ENCODE data around the gene DOK4.
"Not testable (repeated sequence)": the region's sequence is repeated elsewhere in the genome, so short reads cannot be mapped to it uniquely, and the experiment has no call there.

The DOK4 gene

GRCh38 chr16:57446531-57447185 lies 39.6 kb downstream of the DOK4 start:
- DNase-seq (ENCODE audit: low read depth), result no peak

DNA sequence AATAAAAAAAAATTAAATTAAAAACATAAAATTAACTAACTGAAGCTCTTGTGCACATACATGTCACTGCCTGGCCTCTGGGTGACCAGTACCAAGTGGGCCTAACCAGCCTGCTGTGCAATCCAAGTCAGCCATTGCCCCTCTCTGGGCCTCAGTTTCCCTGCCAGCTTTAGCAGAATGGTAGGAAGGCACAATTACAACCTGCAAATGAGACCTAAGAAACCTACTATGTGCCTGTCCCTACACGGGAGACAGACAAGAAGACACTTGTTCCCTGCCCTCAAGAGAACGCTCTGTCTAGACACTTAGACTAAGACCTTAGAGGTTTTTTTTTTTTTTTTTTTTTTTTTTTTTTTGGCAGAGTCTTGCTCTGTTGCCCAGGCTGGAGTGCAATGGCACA lies 40.8 kb downstream of the DOK4 start:
- DNase-seq (ENCODE audit: low read depth), result no peak

GRCh38 chr16:57444711-57445110 lies 41.6 kb downstream of the DOK4 start:
- no peak for DNase-seq (ENCODE audit: low read depth)

- DNase-seq (ENCODE audit: low read depth), result not testable (repeated sequence)
Observed at GRCh38 chr16:57440551-57440950, 45.7 kb downstream of the DOK4 start.

DNA sequence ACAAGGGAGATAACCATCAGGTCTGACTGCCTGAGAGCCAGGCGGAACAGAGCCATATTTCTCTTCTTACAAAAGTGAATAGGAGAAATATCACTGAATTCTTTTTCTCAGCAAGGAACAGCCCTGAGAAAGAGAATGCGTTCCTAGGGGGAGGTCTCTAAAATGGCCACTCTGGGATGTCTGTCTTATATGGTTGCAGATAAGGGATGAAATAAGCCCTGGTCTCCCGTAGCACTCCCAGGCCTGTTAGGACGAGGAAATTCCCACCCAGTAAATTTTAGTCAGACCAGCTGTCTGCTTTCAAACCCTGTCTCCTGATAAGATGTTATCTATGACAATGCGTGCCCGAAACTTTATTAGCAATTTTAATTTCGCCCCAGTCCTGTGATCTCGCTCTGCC lies 46.3 kb downstream of the DOK4 start:
- DNase-seq (ENCODE audit: low read depth), result not testable (repeated sequence)

- DNase-seq (ENCODE audit: low read depth), result no peak
Observed at GRCh38 chr16:57435838-57436237, 50.5 kb downstream of the DOK4 start.

GRCh38 chr16:57434003-57434402 lies 52.3 kb downstream of the DOK4 start:
- DNase-seq (ENCODE audit: low read depth), result no peak

- no peak for DNase-seq (ENCODE audit: low read depth)
Observed at GRCh38 chr16:57432989-57433388, 53.3 kb downstream of the DOK4 start.

- DNase-seq (ENCODE audit: low read depth), result no peak
Observed at GRCh38 chr16:57432505-57432904, 53.8 kb downstream of the DOK4 start.

GRCh38 chr16:57430955-57431354 lies 55.3 kb downstream of the DOK4 start:
- no peak for DNase-seq (ENCODE audit: low read depth)

DNA sequence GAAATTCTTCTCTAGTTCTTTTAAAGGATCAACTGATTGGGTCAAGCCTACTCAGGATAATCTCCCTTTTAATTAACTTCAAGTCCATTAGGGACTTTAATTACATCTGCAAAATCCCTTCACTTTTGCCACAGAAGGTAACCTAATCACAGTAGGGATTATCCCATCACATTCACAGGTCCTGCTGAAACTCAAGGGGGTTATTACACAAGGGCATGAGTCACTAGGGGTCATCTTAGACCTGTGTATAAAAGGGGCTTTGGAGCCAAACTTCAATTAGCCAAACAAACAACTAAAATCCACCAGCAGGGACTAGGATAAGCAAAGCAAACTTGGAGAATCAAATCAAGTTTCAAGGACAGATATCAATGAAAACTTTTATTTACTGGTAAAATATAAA lies 58.5 kb downstream of the DOK4 start:
- DNase-seq (ENCODE audit: low read depth), result no peak

GRCh38 chr16:57427307-57427706 lies 59.0 kb downstream of the DOK4 start:
- no peak for DNase-seq (ENCODE audit: low read depth)

- DNase-seq (ENCODE audit: low read depth), result no peak
Observed at GRCh38 chr16:57426356-57426755, 59.9 kb downstream of the DOK4 start.

- no peak for DNase-seq (ENCODE audit: low read depth)
Observed at GRCh38 chr16:57424583-57424982, 61.7 kb downstream of the DOK4 start.

DNA sequence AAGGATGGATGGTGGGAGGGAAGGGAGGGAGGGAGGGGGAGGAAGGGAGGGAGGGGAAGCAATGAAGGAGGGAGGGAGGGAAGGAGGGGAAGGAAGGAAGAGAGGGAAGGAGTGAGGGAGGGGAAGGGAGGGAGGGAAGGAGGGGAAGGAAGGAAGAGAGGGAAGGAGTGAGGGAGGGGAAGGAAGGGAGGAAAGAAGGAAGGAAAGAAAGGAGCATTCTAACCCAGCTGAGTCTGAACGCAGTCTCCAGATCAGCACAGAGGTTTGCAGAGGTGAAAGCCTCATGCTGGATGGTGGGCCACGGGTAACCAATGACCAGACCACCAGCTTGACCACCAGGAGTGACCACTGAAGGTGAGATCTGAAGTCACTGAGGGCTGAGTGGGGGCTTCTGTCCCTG lies 63.1 kb downstream of the DOK4 start:
- no peak for DNase-seq (ENCODE audit: low read depth)

GRCh38 chr16:57422026-57422944 lies 64.0 kb downstream of the DOK4 start:
- DNase-seq (ENCODE audit: low read depth), result no peak
